ENCODE measurements around the gene GNA15.
"Not testable (repeated sequence)": the region's sequence is repeated elsewhere in the genome, so short reads cannot be mapped to it uniquely, and the experiment has no call there.

Gene GNA15

DNA sequence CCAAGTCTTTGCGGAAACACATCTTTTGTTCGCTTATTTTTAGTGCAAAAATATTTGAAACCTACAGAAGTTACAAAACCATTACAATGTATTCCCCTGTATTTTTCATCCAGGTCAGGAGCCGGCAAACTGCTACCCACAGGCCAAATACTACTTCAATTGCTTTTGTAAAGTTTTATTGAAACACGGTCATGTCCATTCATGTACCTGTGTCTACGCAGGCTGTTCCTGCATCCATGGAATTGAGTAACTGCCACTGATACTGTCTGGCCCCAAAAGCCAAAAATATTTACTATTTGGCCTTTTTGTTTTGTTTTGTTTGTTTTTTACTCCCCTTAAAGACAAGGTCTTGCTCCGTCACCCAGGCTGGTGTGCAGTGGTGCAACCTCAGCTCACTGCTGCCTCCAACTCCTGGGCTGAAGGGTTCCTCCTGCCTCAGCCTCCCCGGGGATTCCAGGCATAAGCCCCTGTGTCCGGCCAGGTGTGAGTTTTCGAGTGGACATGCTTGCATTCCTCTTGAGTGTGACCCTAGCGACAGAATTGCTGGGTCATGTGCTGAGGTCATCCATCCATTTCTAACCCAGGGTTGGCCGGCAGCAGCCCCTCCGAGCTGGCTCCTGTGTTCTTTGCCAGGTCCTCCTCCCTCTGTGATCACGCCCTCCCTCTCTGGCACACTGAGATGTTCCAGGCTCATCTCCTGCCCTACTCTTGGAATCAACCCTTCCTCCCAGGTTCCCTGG is 31.9 kb downstream of the GNA15 start:
- no peak for DNase-seq (ENCODE audit: low read depth in 1 of 2, low spot score in 1 of 2)

DNA sequence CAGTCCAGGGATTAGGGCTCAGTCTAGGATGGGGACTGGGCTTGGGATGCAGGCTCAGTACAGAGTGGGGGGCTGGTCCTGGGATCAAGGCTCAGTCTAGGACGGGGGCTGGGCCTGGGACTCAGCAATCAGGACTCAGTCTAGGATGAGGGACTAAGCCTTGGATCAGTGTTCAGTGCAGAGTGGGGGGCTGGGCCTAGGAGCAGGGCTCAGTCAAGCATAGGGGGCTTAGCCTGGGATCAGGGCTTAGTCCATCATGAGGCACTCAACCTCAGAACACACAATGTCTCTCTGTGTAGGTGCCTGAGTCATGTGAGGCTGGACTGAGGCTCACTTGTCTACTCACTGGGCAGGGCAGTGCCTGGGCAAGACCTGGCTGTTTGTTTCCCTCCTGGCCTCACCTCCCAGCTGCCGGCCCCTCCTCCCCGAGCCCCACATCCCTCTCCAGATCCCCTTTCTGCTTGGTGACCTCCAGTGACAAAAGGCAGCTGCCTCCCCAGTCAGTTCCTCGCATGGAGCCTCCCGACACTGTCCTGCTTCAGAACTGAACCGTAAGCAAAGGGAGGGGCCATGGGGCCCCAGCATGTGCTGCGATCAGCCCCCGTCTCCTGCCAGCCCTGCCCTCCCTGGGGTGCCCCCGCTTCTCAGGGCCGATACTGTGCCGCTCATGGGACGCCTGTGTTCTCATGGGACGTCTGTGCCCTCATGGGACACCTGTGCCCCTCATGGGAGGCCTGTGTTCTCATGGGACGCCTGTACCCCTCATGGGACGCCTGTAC is 36.2 kb downstream of the GNA15 start:
- DNase-seq (ENCODE audit: low read depth in 1 of 2, low spot score in 1 of 2): no peak

DNA sequence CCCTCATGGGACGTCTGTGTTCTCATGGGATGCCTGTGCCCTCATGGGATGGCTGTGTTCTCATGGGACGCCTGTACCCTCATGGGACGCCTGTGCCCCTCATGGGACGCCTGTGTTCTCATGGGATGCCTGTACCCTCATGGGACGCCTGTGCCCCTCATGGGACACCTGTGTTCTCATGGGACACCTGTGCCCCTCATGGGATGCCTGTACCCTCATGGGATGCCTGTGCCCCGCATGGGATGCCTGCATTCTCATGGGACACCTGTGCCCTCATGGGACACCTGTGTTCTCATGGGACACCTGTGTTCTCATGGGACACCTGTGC is 36.8 kb downstream of the GNA15 start:
- not testable (repeated sequence) for DNase-seq (ENCODE audit: low read depth in 1 of 2, low spot score in 1 of 2)

DNA sequence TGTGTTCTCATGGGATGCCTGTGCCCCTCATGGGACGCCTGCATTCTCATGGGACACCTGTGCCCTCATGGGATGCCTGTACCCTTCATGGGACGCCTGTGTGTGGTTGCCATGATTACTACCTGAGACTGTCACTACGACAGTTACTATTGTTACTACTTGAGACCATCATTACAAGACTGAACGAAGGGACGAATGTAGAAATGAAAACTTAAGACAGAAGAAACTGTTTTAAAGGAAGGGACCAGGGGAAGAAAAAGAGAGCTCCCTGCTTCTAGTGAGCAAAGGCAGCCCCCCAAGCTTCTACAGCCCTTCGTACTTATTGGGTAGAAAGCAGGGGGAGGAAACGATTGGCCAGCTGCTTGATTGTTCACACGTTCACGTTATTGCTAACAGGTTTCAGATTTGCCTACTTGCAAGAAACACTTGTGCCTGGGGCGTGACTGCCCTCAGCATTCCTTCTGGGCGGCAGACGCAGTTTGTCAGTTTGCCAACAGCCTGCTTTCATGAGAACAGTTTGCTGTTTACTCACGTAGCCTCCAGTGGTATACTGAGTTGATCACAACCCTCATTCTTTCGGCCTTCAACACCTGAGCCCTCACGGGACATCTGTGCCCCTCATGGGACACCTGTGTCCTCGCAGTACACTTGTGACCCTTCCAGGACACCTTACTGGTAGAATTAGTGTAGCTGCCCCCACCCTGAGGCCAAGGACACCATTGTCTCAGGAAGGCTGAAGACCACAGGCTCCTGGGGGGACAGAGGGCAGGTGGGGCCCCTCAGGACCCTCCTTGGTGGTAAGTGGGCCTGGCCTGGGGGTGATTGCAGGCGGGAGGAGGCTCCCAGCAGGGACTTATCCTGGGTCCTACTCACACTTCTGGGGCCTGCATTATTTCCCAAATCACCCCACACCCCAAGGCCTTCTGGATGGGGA is 40.2 kb downstream of the GNA15 start:
- DNase-seq (ENCODE audit: low read depth in 1 of 2, low spot score in 1 of 2): no peak

DNA sequence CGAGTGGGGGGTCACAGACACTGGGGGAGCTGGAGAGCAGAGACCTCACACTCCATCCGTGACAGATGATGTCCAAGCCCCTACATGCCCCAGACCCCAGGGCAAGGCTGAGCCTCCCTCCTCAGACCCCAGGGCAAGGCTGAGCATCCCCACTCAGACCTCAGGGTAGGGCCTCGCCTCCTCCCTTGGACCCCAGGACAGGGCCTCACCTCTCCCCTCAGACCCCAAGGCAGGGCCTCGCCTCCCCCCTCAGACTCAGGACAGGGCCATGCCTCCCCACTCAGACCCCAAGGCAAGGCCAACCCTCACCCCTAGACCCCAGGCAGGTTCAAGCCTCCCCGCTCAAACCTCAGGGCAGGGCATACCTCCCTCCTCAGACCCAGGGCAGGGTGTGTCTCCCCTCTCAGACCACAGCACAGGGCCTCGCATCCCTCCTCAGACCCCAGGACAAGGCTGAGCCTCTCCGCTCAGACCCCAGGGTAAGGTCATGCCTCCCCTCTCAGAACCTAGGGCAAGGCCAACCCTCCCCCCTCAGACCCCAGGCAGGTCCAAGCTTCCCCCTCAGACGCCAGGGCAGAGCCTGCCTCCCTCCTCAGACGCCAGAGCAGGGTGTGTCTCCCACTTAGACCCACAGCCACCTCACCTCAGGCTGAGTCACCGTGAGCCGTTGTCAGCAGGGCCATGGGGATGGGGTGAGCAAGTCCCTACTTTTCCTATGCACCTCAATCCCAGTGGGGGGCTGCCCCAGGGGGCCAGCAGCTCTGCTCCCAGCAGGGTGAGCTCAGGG is 41.1 kb downstream of the GNA15 start:
- peak; percentile 54 to 55 for DNase-seq (ENCODE audit: low read depth in 1 of 2, low spot score in 1 of 2)

DNA sequence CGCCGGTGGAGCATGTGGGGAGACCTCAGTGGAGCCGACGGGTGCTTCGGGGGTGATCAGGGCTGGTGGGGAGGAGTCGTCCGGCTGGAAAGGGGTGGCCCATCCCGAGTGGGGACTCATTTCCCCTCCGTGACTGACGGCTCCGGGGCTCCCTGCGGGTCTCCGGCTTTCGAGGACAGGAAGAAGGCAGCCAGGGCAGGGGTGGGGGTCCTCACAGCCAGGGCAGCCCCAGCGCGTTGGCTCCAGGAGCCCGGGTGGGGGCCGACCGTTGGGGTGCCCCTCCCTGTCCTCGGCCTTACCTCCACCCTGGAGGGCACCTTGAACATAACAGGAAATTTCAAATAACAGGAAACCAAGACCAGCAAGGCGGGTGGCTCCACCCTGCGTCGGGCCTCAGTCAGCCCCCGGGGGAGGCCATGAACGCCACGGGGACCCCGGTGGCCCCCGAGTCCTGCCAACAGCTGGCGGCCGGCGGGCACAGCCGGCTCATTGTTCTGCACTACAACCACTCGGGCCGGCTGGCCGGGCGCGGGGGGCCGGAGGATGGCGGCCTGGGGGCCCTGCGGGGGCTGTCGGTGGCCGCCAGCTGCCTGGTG is 42.6 kb downstream of the GNA15 start, which contains the start of gene S1PR4:
Gene S1PR4 (plus strand): TSS at position 393 of the 596 bp plus-strand sequence. CDS start 24 bp downstream, at position 417.
- peak; percentile 36 to 60 for DNase-seq (ENCODE audit: low read depth in 1 of 2, low spot score in 1 of 2)

DNA sequence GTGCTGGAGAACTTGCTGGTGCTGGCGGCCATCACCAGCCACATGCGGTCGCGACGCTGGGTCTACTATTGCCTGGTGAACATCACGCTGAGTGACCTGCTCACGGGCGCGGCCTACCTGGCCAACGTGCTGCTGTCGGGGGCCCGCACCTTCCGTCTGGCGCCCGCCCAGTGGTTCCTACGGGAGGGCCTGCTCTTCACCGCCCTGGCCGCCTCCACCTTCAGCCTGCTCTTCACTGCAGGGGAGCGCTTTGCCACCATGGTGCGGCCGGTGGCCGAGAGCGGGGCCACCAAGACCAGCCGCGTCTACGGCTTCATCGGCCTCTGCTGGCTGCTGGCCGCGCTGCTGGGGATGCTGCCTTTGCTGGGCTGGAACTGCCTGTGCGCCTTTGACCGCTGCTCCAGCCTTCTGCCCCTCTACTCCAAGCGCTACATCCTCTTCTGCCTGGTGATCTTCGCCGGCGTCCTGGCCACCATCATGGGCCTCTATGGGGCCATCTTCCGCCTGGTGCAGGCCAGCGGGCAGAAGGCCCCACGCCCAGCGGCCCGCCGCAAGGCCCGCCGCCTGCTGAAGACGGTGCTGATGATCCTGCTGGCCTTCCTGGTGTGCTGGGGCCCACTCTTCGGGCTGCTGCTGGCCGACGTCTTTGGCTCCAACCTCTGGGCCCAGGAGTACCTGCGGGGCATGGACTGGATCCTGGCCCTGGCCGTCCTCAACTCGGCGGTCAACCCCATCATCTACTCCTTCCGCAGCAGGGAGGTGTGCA is 43.3 kb downstream of the GNA15 start:
- DNase-seq (ENCODE audit: low read depth in 1 of 2, low spot score in 1 of 2): no peak

DNA sequence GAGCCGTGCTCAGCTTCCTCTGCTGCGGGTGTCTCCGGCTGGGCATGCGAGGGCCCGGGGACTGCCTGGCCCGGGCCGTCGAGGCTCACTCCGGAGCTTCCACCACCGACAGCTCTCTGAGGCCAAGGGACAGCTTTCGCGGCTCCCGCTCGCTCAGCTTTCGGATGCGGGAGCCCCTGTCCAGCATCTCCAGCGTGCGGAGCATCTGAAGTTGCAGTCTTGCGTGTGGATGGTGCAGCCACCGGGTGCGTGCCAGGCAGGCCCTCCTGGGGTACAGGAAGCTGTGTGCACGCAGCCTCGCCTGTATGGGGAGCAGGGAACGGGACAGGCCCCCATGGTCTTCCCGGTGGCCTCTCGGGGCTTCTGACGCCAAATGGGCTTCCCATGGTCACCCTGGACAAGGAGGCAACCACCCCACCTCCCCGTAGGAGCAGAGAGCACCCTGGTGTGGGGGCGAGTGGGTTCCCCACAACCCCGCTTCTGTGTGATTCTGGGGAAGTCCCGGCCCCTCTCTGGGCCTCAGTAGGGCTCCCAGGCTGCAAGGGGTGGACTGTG is 44.0 kb downstream of the GNA15 start:
- peak in 1 of 2 donors; percentile 36 for DNase-seq (ENCODE audit: low read depth in 1 of 2, low spot score in 1 of 2)

DNA sequence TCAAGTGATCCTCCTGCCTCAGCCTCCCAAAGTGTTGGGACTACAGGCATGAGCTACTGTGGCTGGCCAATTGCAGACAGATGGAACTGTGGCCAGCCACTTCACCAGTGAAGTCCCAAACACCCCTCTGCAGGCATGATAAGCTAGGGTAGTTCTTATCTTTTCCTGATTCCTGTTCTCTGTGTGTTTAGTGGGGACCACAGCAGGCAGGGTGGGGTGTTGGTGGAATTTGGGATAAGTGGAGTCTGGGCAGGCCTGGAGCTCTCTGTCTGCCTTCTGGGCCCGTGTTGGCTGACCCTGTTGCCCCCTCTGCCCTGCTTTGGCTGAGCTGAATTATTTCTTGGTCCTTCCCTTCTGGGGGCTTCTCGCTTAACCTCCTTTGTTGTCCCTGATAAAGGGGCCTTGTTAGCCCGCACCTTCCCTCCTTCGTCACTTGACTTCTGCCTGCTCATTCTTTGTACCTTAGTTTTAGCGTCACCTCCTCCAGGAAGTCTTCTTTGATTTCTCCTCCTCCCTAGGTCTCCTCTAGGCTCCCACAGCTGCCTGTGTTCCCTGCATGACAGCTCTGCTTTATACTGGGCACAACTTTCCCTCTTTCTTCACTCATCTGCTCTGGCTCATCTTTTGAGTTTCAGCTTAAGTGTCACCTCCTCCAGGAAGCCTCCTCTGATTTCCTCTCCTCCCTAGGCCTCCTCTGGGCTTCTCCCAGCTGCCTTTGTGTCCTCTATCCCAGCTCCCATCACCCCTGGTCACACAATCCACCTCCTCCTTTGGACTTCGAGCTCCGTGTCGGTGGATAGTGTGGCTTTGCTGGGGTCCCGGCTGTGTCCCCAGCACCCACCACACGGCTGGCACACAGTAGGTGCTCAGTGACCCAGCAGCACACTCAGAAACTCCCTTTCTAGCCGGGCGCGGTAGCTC is 48.1 kb downstream of the GNA15 start:
- DNase-seq (ENCODE audit: low read depth in 1 of 2, low spot score in 1 of 2): no peak

DNA sequence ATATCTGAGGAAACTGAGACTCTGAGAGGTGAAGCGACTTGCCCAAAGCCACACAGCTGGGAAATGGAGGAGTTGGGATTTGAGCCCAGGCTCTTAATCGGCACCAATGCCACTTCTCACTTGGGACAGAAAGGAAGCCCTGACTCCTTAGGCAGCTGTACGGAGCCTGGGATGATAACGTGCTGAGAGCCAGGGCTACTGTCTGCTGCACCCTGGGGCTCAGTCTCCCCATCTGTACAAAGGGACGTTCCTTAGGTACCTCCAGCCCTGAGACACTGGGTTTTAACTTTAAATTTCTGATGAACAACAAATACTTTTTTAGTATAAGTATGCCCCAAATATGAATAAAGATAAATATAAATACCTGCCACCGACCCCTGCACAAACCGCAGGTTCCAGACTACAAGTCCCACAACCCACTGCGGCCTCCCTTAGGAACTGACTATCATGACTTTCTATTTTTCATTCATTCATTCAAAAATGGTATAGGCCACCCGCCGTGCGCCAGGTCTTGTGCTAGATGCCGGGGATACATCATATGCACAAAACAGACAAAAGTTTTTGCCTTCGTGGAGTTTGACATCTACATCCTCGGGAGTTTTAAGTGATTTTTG is 49.1 kb downstream of the GNA15 start:
- DNase-seq (ENCODE audit: low read depth in 1 of 2, low spot score in 1 of 2): peak in 1 of 2 donors; percentile 49

DNA sequence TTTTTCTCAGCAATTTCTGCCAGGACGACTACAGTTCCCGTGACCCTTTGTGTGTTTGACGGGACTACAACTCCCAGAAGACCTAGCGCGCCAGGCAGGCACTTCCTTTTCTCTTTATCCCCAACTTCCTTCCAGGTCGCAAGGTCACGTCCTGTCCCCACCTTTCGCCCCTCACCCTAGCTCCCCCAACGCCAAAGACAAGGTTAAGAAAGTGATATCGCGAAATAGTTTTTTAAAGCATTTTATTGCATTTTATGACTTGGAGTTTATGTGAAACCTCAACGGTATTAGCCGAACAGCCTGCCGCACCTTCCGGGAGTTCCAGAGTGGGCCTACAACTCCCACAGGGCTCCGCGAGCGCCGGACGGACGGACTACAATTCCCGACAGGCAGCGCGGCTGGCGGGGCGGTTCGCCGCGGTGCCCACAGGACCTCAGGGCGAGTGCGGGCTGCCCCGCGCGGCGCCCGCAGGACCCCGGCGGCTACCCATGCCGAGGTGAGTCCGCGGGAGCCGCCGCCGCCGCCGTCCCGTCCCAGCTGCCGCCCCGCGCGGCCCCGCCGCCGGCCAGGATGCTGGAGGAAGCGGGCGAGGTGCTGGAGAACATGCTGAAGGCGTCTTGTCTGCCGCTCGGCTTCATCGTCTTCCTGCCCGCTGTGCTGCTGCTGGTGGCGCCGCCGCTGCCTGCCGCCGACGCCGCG is 49.8 kb downstream of the GNA15 start, which contains the start of gene NCLN:
Gene NCLN (plus strand): TSS at position 470 of the 699 bp plus-strand sequence. CDS start 101 bp downstream, at position 571.
- DNase-seq (ENCODE audit: low read depth in 1 of 2, low spot score in 1 of 2): peak; percentile 90 to 93

DNA sequence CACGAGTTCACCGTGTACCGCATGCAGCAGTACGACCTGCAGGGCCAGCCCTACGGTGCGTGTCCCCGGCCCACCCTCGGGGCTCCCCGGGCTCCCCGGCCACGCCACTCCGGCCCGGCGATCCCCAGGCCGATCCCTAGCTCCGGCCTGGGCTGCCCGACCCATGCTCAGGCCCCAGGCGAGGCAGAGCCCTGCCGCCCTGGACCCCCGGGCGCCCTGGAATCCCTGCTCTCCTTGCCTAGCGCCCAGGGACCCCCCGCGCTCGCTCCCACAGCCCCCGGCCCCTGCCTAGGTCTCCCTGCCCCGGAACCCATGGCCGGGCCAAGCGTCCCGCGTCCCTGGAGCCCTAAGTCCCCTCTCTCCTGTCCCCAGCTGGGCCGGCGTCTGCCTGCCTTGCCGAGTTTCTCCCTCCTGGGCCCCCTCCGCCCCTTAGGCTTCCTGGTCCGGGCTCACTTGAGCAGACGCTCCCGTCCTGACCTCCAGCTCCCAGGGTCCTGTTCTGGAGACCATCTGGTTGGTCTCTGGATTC is 50.4 kb downstream of the GNA15 start:
- no peak for DNase-seq (ENCODE audit: low read depth in 1 of 2, low spot score in 1 of 2)

DNA sequence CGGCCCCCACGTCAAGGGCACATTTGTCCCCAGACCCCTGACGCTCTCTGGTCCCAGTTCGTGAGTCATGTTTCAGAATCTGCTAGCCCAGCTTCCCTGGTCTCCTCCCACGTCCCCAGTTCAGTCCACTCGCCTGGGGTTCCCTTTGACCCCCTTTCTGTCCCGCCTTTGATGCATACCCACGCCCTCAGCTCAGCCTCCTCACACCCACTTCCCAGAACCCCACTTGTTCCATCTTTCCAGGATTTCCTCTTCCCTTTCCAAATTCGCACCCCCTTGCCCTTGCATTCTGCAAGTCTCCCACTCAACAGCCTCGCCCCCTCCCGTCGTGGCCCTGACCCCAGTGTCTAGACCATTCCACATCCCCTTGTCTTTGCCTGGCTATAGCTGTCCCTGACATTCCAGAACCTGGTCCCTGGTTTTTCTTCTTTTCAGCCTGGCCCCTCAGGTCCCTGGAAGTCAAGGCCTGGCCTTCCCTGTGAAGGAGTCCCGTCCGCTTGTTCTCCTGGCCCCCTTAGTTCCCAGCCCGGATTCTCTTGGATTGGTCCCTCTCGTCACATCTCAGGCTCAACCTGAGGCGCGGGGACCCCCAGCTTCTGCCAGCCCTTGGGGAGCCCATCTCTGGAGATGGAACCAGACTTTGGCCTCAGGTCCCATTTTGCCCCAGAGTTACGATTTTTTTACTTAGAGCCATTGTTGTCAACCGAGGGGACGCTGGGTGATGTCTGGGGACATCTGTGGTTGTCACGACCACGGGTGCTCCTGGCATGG is 51.2 kb downstream of the GNA15 start:
- DNase-seq (ENCODE audit: low read depth in 1 of 2, low spot score in 1 of 2): no peak

DNA sequence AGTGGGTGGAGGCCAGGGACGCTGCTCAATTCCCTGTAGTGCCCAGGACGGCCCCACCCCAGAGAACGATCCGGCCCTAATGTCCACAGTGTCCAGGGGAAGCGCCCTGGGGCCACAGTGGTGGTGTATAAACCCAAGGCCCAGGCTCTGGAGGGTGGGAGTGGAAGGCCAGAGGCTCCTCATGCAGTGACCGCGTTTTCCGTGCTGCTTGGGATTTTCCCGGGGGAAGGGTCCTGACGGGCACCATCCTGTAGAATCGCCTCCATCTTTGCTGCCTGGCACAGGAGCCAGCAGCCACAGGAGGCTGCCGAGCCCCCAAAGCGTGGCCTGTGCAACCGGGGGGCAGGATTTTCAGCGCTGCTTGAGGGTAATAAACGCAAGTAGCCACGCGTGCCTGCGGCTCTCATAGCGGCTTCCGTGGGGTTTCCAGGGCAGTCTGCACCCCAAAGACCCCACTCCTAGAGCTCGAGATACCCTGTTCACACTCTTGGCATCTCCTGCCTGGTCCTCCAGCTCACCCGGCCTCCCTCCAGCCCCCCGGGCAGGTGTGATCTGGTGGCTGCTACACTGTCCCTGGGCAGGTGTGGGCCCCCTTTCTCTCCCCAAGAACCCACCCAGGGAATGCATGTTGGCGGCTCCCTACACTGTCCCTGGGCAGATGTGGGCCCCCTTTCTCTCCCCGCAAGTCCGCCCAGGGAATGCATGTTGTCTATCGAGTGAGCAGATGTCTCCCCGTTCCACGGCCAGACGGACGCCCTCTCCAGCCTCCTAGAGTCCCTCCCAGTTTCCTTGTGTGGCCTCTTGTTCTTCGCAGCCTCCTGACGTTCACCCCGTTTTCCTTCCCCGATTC is 52.1 kb downstream of the GNA15 start:
- no peak for DNase-seq (ENCODE audit: low read depth in 1 of 2, low spot score in 1 of 2)

Measured in stimulated activated CD4-positive, alpha-beta T cell treated with anti-CD3 and anti-CD28 coated beads, Interleukin-15, amount 100 ng/mL, for 1 hour (primary cell).